Liver (tissue), 2 donors: ENCODE results near the gene TBX2.

ENCODE experiments used
- CTCF ChIP-seq: fragments of 150-350 bp; IDR thresholded peaks from 2 replicates; pipeline ENCODE4 v1.5.1; 2017; ENCODE audit warnings: improper control_type of control experiment, low read depth, low read length; ENCODE audit not compliant: missing input control
- YY1 ChIP-seq: IDR thresholded peaks from 2 replicates; pipeline ENCODE4 v1.6.1; 2016; ENCODE audit warnings: antibody characterized with exemption, mild to moderate bottlenecking
- ZBTB33 ChIP-seq: IDR thresholded peaks from 2 replicates; pipeline ENCODE4 v1.6.1; 2016; ENCODE audit warnings: antibody characterized with exemption
- donor health status: healthy.

GRCh38 chr17:61372436-61372835 lies 27.2 kb upstream of the TBX2 start:
- no peak for TF ChIP-seq YY1
- TF ChIP-seq CTCF: no peak
- TF ChIP-seq ZBTB33: no peak
